Nephron progenitor cell (in vitro differentiated cells): Measurements from ENCODE around the gene GPLD1.

ENCODE experiments used
- DNase-seq: peaks from one replicate; pipeline ENCODE4 v3.0.0; 2021
- H3K27ac Mint-ChIP-seq: 2 replicates; pipeline ENCODE4 v1.8.0; 2021; ENCODE audit warnings: mild to moderate bottlenecking, moderate library complexity, mixed read lengths
- H3K27me3 Mint-ChIP-seq: 2 replicates; pipeline ENCODE4 v1.8.0; 2021; ENCODE audit warnings: mild to moderate bottlenecking, low read depth, mixed read lengths; ENCODE audit not compliant: poor library complexity
- H3K36me3 Mint-ChIP-seq: 2 replicates; pipeline ENCODE4 v1.8.0; 2021; ENCODE audit warnings: low read depth, mixed read lengths
- H3K4me1 Mint-ChIP-seq: 2 replicates; pipeline ENCODE4 v1.8.0; 2021; ENCODE audit warnings: mixed read lengths
- H3K4me3 Mint-ChIP-seq: 2 replicates; pipeline ENCODE4 v1.8.0; 2021; ENCODE audit warnings: mild to moderate bottlenecking, moderate library complexity, mixed read lengths
- H3K9me3 Mint-ChIP-seq: 2 replicates; pipeline ENCODE4 v1.8.0; 2021; ENCODE audit warnings: mild to moderate bottlenecking, moderate library complexity, mixed read lengths
- TF ChIP-seq, protein P1 (sequence below): fragments of 200-600 bp; sonication (generic); IDR thresholded peaks from 2 replicates; pipeline ENCODE4 v1.5.0; 2021; ENCODE audit warnings: antibody characterized with exemption

GPLD1 gene

DNA sequence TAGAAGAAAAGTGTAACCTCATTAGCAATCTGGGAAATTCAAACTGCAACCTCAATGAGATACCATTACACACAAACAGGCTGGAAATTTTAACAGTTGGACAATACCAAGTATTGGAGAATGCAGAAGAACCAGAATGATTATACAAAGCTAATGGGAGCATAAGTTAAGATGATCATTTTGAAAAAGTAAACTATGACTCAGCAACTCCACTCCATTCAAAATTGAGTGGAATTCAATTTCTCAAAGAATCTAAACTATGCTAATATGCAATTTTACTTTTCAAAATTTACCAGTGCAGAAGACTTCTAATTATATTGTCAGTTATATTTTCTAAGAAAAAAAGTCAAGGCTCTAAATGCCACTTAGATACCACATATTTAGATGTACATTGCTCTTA is 17.2 kb downstream of the GPLD1 start:
- no peak overlapping the region for H3K27ac Mint-ChIP-seq
- H3K9me3 Mint-ChIP-seq: no peaks in the 10 kb centered on the region
- no peaks in the 10 kb centered on the region for H3K4me1 Mint-ChIP-seq
- no peak for DNase-seq
- no peaks in the 10 kb centered on the region for H3K27me3 Mint-ChIP-seq
- H3K36me3 Mint-ChIP-seq: no peaks in the 10 kb centered on the region
- no peak overlapping the region for H3K4me3 Mint-ChIP-seq
- TF ChIP-seq, protein P1, sequence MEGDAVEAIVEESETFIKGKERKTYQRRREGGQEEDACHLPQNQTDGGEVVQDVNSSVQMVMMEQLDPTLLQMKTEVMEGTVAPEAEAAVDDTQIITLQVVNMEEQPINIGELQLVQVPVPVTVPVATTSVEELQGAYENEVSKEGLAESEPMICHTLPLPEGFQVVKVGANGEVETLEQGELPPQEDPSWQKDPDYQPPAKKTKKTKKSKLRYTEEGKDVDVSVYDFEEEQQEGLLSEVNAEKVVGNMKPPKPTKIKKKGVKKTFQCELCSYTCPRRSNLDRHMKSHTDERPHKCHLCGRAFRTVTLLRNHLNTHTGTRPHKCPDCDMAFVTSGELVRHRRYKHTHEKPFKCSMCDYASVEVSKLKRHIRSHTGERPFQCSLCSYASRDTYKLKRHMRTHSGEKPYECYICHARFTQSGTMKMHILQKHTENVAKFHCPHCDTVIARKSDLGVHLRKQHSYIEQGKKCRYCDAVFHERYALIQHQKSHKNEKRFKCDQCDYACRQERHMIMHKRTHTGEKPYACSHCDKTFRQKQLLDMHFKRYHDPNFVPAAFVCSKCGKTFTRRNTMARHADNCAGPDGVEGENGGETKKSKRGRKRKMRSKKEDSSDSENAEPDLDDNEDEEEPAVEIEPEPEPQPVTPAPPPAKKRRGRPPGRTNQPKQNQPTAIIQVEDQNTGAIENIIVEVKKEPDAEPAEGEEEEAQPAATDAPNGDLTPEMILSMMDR: no peak

DNA sequence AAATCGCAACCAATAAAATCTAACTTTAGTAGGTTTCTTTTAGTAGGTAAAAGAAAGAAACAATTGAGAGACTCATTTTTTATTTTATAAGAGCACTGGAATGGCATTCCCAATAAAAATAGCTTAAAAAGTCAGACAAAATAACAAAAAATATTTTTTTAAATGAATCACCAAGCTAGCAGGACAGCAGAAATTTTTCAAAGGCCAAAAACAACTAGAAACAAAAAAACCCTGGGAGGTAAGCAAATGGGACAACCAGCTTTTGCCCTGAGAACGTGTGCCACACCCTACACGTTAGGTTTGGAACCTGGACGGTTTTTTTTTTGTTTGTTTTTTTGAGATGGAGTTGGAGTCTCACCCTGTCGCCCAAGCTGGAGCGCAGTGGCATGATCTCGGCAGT is 19.6 kb downstream of the GPLD1 start:
- Mint-ChIP-seq H3K27me3 (no peaks in the 10 kb centered on the region), H3K9me3 (no peaks in the 10 kb centered on the region), H3K27ac (no peak overlapping the region), H3K4me3 (no peak overlapping the region), H3K4me1 (no peaks in the 10 kb centered on the region), H3K36me3 (no peaks in the 10 kb centered on the region)
- no peak for DNase-seq
- TF ChIP-seq, protein P1: no peak

DNA sequence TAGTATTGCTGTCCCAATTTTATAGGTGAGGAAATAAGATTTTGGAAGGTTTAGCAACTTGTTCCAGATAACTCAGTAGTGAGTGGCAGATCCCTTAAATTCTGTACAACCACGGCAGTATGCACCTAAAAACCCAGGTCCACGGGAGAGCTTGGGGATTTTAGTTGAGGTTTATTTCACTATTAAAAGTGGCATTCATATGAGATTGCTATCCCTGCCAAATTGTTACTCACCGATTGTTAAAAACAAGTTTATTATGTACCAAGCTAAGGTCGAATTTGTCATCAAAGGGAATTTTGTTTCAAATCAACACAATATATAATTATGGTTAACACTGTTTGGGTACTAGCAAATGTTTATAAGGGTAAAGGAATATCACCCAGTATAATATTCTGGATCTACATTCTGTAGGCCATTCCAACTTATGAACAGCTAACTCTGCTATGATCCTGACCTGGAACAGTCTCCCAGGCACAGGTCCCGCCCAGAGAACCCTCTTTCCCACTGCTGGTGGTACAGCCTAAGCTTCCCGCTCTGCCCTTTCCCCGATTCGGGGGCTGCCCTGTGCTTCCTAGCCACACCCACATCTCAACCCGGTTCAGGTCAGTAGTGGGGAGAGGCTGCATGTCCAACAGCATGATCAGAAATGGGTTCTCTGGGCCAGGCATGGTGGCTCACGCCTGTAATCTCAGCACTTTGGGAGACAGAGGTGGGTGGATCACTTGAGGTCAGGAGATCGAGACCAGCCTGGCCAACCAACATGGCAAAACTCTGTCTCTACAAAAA is 24.9 kb downstream of the GPLD1 start:
- Mint-ChIP-seq H3K4me1 (no peaks in the 10 kb centered on the region), H3K4me3 (no peak overlapping the region), H3K9me3 (no peaks in the 10 kb centered on the region), H3K27me3 (no peaks in the 10 kb centered on the region), H3K27ac (no peak overlapping the region), H3K36me3 (no peaks in the 10 kb centered on the region)
- TF ChIP-seq, protein P1: no peak
- no peak for DNase-seq

DNA sequence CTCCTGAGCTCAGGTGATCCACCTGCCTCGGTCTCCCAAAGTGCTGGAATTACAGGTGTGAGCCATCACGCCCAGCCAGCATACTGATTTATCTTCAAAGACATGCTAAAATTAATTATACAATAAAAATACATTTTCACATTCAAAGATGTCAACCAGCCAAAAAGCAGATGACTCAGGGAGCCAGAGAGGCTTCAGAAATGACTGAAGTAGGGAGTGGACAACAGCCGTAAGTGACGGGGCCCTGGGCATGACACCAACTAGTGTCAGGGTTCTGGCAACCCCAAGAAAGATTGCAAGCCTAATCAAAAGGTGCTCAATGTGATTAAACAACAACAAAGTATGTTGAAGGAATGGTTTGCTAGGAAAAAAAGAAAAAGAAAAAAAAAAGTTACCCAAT is 28.4 kb downstream of the GPLD1 start:
- H3K4me1 Mint-ChIP-seq: no peaks in the 10 kb centered on the region
- DNase-seq: no peak

DNA sequence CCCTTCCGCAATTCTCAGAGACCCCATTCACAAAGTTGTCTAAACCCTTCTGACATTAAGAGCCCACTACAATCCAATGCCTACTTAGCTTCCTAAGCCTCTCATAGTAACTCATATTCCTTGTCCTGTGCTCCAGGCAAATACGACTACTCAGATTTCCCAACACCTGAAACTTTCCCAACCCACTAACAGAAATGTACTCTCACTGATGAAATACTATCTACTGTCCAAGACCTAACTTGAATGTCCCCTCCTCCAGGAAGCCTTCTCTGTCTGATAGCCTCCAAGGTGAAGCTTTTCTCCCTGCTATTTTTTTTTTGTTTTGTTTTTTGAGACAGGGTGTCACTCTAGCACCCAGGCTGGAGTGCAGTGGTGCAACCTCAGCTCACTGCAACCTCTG is 30.4 kb downstream of the GPLD1 start:
- TF ChIP-seq, protein P1: no peak
- DNase-seq: no peak
- H3K4me1 Mint-ChIP-seq: no peaks in the 10 kb centered on the region

More for the DNA sequence above, 28.4 kb downstream of the GPLD1 start:
- Mint-ChIP-seq H3K27me3 (peaks cover 4% of the 10 kb centered on the region), H3K36me3 (no peaks in the 10 kb centered on the region), H3K9me3 (no peaks in the 10 kb centered on the region), H3K4me3 (no peak overlapping the region), H3K27ac (no peak overlapping the region)
- TF ChIP-seq, protein P1: no peak

DNA sequence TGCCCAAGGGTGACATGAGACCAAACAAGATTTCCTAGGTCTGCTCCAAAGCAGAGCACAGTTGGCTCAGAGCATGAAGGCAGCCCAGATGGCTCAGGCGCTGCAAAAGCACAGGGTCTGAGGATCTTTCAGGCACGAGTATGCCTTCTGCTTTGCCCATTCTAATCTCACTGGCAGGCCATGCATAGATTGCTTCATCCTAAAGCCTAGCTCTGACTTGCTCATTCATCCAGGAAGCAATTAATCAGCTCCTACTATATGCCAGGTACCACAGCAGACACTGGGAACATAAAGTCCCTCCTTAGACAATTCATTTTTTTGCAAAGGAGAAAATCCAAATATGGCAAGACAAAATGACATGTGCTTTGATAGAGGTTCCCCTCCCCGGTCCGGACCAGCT is 31.2 kb downstream of the GPLD1 start:
- no peak for DNase-seq
- no peaks in the 10 kb centered on the region for H3K36me3 Mint-ChIP-seq
- H3K27ac Mint-ChIP-seq: no peak overlapping the region
- H3K27me3 Mint-ChIP-seq: peaks cover 4% of the 10 kb centered on the region
- TF ChIP-seq, protein P1: no peak
- no peak overlapping the region for H3K4me3 Mint-ChIP-seq
- no peaks in the 10 kb centered on the region for H3K4me1 Mint-ChIP-seq
- no peaks in the 10 kb centered on the region for H3K9me3 Mint-ChIP-seq

More for the DNA sequence above, 30.4 kb downstream of the GPLD1 start:
- Mint-ChIP-seq H3K36me3 (no peaks in the 10 kb centered on the region), H3K9me3 (no peaks in the 10 kb centered on the region), H3K27me3 (peaks cover 4% of the 10 kb centered on the region), H3K4me3 (no peak overlapping the region), H3K27ac (no peak overlapping the region)
